GM21576 (cell line): ENCODE measurements around the gene F13A1.
"Not testable (repeated sequence)": the region's sequence is repeated elsewhere in the genome, so short reads cannot be mapped to it uniquely, and the experiment has no call there.

ENCODE experiments used
- ATAC-seq: cut with Tn5 transposase; IDR thresholded peaks from one replicate; pipeline ENCODE4 v1.9.1; 2021; ENCODE audit warnings: mild to moderate bottlenecking, moderate library complexity; ENCODE audit not compliant: unreplicated experiment

The F13A1 gene

DNA sequence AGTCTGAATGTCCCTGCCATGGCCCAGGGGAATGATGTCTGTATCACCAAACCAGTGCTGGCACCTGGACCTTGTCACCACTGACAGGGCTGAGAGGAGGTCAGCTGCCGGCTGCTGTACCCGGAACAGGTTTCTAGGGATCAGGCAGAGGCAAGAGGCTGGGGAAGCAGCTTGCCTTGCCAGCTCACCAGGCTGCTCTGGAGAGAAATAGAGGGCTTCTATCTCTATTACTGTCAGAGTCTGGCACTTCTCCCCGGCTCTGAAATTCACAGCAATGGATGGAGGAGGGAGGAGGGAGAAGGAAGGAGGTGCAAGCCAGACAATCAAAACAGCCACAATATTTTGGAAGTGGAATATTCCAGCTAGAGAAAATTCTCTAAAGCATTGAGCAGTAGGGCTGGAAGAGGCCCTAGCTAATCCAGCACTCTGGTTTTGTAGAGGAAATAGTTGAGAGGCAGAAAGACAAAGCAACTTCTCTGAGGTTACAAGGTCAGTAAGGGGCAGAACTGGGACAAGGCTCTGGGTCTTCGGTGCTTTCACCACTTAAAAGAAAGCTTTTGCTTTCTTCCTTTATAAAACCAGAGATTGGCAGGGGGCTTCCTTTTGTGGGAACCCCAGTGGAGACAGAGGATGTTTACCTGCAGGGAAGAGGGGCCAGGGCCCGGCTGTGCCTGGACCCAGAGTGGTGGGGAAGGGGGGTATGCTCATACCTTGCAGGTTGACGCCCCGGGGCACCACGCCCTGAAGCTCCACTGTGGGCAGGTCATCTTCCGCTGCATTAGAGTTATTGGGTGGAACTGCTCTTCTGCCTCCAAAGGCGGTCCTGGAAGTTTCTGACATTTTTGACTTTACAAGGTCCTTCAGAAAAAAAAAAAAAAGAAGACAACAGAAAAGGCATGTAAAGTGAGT is 2.4 kb downstream of the F13A1 start:
- ATAC-seq = no peak

DNA sequence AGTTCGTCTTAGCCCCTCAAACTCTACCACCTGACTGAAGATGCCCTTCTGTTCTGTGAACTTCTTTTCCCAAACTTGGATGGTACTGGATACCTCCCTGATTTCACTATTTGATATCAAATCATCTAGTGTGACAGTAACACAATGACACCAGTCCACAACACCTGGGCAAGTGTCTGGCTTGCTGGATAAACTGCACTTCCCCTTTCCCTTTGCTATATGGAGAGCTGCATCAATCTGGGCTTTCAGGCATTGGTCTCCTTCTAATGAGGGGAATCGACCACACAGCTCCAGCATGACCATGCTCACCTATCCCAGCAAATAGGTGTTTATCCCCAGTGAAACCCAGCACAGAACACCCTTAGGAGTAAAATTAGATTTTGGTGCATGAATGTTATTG is 3.1 kb downstream of the F13A1 start:
- no peak for ATAC-seq

DNA sequence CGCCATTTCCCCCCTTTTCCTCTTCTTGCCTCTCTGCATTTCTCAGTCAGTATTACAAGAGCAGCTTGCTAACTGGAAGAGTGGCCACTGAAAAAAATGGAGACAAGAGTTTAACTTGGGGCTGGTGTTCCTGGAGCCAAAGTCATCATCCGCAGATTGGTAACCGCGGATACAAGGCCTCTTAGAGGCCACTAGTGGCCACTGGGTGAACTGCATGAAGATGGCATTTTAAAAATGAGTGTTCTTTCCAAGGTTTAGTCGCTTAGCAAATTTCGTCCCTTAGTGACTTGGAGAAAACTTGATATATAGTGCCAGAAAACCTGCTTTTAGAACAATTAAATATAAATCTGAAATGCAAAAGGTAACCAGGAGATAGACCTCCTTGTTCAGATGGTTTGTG is 4.8 kb downstream of the F13A1 start:
- ATAC-seq = no peak

DNA sequence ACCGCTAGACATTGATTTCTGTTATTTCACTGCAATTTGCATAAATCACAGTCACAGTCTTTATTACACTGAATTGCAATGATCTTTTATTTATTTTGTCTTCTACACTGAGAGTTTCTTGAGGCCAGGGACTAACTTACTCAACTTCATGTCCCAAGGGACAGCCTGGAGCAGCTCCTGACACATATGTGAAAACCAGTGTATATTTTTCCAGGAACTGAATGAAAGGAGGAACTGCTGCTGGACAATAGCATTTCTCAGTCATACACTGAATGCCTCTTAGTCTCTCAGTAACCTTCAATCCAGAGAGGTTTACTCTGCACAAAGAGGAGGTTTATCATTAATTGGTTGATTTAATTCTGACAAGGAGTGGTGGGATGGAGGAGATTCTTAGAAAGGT is 5.9 kb downstream of the F13A1 start:
- ATAC-seq = no peak

DNA sequence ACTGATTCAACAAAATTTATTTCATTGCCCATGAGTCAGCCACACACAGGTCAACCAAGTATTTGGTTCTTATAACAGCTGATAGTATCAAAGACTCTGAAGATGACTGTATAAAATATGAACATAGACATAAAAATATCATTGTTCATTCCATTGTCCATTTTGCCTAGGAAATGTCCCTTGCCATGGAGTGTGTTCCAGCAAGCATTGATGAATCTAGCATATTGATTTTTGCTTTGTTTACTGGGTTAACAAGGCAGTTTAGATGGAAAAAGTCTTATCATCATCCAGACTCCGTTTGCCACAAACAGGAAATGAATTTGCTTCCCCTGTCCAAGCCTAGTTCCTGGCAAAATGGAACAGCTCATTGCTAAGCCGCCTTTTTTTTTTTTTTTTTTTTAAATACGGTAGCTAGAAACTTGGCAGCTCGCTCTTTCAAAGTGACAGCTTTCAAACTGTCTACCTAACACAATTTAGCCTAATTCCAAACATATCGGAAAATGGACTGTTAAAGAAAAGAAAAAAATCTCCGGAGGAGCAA is 7.5 kb downstream of the F13A1 start:
- ATAC-seq = no peak

DNA sequence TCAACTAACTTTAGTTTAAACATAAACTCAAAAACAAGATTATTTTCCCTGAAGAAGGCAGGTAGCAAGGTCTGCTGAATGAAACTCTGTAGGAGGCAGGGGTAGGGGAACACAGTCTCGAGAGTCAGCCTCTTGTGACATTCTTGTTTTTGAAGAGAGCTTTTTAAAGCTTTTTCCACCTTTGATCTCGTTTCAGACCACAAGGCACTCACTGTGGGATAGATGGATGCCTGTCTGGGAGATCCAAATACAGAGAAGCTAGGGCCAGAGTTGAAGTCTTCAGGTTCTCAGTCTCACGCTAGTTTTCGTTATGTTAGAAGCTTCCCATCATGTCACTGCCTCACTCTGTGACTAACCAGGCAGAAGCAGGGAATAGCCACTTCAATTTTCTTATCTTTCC is 14.9 kb downstream of the F13A1 start:
- no peak for ATAC-seq

DNA sequence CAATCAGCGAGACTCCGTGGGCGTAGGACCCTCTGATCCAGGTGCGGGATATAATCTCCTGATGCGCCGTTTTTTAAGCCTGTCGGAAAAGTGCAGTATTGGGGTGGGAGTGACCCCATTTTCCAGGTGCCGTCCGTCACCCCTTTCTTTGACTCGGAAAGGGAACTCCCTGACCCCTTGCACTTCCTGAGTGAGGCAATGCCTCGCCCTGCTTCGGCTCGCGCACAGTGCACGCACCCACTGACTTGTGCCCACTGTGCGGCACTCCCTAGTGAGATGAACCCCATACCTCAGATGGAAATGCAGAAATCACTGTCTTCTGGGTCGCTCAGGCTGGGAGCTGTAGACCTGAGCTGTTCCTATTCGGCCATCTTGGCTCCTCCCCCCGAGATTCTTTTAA is 20.1 kb downstream of the F13A1 start:
- ATAC-seq = not testable (repeated sequence)

DNA sequence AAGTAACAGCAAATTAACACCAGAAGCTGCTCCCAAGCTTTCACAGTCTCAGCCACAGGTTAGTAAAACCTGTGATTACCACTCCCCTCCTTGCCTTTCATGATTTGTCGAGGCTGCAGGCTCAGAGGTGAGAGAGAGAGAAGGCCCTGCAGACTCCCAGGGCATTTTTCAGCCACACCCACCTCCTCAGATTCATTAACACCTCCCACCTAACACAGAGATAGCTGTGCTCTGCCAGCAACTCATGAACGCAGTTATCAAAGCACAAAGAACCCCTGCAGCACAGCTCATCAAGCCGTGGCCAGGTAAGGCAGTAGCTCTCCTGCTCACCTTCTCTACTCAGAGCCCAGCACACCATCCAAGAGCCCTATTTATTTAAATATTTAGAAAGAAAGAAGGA is 27.1 kb downstream of the F13A1 start:
- ATAC-seq = no peak

DNA sequence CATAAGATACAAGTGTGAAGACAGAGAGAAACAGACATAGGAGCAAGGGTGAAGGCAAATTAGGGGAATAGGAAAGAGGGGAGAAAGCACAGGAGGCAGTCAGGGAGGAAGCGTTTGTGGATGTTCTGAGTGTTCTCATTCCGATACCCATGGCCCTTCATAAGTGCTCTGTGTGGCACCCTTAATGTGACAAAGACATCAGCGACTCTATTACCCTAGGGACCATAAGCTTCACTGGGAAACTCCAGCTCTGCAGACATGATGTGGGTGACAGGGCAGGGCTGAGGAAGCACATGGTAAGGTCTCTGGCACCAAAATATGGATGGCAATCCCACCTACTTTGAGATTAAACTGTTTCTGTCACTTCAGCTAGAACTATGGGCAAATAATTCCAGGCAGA is 33.0 kb downstream of the F13A1 start:
- no peak for ATAC-seq

DNA sequence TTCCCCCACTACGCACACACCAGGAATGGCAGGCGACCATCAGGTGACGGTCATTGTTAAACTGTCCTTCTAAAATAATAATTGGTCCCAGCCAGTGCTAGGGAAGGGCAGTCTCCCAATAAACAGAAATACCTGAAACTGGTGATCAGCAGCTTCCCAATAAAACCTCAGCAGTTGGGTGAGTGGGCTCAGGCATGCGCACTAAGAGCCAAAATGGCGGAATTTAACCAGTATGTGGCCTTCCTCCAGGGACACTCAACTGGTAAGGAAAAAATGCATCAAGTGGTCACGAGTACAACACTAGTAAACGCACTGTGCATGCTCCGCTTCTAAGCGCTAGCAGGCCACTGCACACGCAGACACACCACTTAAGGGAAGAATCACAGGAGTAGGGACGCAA is 34.8 kb downstream of the F13A1 start:
- ATAC-seq = no peak

DNA sequence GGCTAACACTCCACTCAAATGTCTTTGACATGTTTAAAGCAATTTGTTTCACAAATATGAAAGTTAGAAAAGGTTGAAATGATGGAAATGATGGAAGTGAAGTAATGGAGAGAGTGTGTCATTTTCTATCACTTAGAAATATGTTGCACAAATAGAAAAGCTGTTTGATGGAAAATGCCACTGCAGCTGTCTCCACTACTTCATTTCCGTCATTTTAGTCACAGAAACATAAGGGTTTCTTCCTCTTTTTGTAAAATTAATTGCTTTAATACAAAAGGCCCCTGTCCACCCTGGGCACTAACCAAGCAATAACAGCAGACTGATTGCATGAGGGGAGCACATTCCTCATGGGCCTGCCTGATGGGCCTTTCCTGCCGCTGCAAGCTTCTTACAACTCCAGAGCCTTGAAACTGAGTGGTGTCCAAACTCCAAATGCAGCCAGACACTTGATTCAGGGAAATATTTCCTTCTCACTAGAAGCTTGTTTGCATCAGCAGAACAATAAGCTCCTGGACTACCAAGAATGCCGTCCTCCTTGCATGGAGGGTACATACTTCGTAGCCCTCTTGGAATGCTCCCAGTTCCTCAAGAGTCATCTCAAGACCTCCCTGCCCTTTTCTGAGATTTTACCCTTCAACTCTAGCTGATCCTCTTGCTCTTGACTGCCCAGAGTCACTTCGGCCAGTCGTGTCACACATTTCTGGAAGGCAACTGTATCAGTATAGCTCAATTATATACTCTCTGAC is 36.1 kb downstream of the F13A1 start:
- ATAC-seq = no peak

DNA sequence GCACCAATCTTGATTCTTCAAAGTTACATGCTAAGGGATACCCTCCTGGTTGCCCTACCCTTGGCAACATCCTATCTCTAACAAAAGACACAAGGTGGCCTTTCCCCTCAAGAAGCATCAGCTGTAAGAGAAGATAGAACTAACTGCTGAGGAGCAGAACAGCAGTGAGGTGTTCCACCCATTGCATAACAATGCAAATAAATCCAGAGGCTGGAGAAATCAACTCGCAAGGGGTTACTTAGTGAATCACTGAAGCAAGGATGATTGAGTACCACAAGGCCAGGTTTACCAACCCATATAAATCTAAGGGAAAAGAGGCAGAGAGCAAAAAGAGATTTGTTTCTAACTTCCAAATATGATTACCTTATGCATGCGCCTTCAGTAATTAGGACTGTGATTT is 36.7 kb downstream of the F13A1 start:
- no peak for ATAC-seq

DNA sequence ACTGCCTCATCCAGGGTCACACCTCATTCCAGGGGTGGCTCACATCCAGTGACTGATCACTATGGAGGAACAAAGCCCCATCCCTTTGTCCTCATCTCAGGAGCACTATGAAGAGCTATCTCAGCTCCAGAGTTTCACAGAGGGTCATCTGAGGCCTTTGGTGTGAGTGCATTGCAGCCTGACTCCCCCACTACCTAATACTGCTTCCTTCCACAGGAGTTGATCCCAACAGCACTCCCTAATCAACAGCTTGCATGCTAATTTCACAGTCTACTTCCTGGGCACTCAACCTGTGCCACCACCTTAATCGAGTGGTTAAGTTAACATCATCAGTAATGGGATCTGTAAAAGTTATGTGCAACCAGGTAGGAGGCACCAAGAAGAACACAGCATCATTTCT is 37.7 kb downstream of the F13A1 start:
- no peak for ATAC-seq

DNA sequence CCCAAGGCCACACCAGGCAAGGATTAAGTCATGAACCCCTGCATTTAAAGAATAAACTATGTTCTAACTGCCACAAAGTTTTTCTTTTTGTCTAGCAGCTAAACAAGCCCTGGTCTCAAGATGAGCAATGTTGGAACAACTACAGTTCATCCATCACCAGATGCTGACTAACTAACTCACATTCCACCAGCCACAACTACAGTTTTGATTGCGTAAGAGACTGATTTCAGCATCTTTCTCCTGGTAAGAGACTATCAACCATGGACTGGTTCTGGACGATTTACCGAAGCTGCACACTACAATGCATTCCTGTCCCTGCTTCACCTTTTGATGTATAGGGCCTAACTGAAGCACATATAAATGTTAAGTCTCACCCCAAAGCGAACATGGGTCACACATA is 43.0 kb downstream of the F13A1 start:
- ATAC-seq = no peak

DNA sequence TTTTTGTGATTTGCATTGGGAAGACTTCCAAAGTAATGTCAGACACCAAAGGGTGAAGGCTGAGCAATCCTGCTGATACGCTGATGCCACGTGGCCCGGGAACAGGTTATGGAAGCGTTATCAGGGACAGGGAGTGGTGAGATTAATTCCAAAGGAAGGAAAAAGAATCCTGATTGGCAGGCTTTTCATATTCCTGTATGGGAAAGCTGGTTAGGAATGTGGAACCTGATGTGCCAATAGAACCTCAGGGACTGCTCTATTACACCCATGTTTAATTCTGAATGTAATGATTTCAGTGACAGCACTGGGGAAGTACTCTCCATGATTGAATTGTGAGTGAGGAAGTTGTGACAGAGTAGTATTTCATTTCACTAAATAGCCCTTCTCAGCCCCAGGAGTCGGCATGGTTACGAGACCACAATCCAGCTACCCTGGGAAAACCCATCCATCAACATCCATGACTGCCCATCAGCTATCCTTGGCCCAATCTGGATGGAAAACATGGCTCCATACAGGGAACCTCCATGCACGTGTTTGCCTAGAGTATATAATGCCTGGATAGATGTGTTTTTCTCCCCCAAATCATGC is 49.4 kb downstream of the F13A1 start:
- ATAC-seq = no peak

DNA sequence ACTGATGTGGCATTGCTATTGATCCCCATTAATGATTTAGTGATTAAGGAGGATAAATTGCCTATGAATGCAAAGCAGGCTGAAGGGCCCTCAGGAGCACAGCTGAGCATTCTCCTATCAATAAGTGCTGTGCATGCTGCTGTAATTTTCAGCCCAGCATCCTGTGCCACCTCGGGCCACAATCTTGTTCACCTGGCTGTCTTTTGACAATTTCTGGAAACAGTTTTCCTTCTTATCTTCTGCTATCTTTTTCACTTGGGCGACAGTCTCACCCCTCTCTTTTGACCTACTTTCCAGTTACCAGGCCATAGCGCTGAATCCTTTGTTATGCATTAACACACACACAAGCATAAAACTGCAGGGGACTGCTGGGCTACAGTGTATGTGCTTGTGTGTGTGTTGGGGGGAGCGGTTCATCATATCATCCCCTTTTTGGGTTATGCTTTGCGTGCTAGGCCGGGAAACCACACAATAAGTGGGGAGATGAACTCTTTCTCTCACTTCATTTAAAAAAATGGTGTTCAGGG is 60.2 kb downstream of the F13A1 start:
- no peak for ATAC-seq

DNA sequence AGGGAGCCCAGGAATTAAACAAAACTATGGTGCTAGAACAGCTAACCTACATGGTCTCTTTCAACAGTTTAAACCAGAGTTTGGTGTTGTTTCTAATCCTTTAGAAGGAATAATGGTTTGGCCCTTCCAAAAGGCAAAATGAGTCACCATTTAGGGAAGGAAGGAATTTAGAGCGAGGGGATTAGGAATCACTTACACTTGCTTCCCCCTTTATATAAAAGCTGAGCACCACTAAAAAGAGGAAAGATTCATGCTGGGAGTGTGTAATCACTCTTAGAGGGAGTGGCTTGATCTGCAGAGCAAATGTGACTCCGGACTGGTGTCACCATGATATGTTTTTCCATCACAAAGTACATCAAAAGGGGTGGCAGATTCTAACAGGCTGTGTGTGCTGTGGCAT is 63.6 kb downstream of the F13A1 start:
- ATAC-seq = no peak

DNA sequence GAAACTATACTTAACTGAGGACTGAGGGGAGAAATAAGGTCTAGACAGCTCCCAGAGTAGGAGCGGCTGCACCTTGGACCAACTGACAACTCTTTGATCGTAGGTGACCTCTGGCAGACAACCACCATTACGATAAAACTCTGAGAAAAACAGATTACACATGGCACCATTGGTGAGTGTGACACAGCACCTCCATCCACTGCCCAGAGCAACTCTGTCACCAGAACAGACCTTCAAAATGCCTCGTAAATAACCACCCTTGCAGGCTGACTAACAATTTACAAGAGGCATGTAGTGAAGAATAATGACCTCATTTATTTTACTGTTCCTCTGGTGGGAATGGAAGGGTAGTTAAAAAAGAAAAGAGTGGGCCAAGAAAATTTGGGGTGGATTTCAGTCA is 64.2 kb downstream of the F13A1 start:
- ATAC-seq = no peak

DNA sequence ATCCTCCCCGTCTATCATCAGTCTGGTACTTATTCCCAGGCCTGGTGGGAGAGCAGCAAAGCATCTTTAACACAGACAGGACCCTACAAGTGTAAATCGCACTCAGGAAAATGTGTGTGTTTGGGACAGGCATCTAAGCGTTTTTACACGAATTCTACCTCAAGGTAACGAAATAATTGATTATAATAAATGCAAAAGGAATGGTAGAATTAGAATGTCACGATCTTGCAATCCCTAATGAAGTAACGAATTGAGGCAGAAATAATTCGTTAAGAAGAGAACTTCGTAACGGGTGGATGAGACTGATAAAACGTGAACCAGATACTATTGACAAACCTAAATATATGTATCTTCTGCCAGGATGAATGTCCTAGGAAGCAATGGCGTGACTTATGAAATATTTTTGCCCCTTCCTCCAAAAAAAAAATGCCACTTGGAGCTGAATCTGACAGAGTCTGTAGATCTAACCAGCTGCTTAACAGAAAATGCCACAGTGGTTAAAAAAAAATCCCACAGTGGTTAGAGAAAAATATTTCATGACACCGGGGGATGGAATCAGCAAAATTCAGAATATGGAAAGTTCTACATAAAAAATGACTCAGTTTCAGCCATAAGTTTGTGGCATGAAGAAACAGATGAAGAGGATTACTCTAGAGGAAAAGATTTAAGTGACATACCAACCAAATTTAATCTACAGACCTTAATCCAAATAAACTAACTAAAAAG is 68.7 kb downstream of the F13A1 start:
- ATAC-seq = no peak

DNA sequence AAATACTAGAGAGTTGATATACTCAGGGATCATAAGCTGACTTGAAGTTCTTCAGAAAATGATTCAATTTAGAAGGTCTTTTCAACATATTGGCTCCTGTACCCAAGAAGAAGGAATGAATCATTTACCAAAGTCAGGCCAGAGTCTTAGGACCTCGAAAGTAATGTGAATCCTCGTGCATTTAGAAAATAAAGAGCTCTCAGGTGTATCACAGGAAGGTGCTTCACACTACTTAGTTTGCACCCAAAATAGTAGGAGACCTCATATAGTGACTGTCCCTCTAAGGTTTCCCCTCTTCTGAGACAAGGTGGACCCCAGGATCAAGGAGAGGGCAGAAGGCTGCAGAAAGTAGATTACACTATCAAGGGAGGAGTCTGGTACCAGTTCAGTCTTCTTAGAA is 71.8 kb downstream of the F13A1 start:
- ATAC-seq = no peak

DNA sequence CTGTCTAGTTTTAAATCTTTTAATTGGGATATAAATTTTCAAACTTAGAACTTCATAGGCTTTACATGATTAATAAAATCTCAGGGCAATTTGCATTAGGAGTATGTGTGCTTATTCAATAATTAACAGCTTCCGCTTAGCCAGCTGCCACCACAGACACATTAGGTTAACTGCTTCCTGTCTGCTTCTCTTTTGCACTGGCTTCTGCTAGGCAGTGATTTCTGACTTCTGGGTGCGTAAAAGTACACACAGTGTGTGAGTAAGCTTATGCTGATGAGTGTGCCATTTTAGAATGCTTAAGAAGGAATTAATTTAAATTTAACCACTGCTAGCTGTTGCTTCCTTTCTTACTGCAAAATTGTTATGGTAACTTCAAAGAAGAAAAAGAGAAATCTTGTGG is 73.9 kb downstream of the F13A1 start:
- ATAC-seq = peak; percentile 85
